Head of caudate nucleus (tissue), 42 donors: ENCODE data around the gene CHD6.

Experiments
- DNase-seq, 42 donors: peaks; one replicate each; pipeline versions ENCODE4 v3.0.0 to v3.0.0-alpha.2; 2020 to 2021; ENCODE audit warnings: mixed read lengths in 7 of 42
- intact Hi-C: fragments of 100-400 bp; cut with DNase I; formaldehyde crosslinking; loops from one replicate; pipeline ENCODE4 v1.15.0; 2022

The CHD6 gene

DNA sequence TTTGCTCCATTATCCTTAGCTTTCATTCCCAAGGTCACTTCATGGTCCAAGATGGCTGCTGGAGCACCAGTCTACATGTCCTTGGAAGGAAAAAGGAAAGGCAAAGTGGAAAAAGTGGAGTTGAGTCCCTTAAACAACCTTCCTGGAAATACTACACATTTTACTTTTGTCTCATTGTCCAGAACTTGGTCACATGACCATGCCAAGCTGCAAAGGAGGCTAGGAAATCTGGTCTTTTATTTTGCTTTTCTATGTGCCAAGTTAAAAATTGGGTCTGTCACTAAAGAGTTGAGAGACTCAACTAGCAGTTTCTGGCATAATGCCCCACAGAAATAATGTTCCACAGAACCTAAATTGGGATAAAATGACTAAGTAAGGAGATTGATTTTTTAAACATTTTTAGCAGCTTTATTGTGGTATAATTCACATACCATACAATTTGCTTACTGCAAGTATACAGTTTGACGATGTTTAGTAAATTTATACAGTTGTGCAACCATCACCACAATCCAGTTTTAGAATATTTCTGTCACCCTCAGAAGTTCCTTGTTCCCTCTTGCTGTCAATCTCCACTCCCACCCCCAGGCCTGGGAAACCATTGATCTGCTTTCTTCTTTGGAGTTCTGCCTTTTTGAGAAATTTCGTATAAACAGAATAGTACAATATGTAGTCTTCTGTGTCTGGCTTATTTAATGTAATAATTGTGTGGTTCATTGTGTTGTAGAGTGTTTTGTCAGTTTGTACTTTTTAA is 5.6 kb upstream of the CHD6 start:
- DNase-seq = peak in 5 of 42 donors; percentile 5 to 44 (median 31)
- intact Hi-C loops = loop anchor here (10.0 kb wide), 1 partner anchor 589 kb away; no protein-coding TSS in a partner anchor

- intact Hi-C loops = loop anchor here (10.0 kb wide), 1 partner anchor 588 kb away; no protein-coding TSS in a partner anchor
- DNase-seq = no peak
Measured at GRCh38 chr20:41622584-41622983, 4.4 kb upstream of the CHD6 start.

- no peak for DNase-seq
- intact Hi-C loops = loop anchor here (10.0 kb wide), 1 partner anchor 587 kb away; no protein-coding TSS in a partner anchor
Measured at GRCh38 chr20:41621971-41622370, 3.8 kb upstream of the CHD6 start.

- DNase-seq = peak in 7 of 42 donors; percentile 5 to 43 (median 16)
- intact Hi-C loops = loop anchor here (10.0 kb wide), 1 partner anchor 587 kb away; no protein-coding TSS in a partner anchor
Measured at GRCh38 chr20:41621421-41621820, 3.2 kb upstream of the CHD6 start.

- intact Hi-C loops = loop anchor here (10.0 kb wide), 1 partner anchor 585 kb away; no protein-coding TSS in a partner anchor
- peak in 19 of 42 donors; percentile 3 to 46 (median 18) for DNase-seq
Measured at GRCh38 chr20:41619360-41620100, 1.4 kb upstream of the CHD6 start.

DNA sequence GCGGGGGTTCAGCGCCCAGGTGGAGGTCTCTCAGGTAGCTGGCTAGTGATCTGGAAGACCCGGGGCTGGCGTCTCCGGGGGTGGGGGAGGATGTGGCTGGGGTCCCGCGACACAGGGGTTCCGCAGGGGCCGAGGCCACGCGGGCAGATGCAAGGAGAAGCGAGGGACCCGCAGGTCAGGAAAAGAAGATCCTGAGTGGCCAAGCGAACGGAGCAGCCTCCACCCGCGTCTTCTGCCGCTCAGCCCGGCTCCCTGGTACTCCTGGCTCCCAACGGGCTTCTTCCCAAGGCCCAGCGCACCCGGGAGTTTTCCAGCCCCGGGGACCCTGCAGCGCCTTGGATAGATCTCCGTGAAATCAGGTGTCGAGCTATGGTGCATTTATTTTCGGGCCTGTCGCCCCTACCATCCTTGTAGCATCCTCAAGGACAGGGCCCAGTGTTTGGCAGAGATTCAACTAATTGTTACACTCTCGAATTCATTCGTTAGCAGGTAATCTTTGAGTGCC is 682 bp upstream of the CHD6 start:
- DNase-seq = peak in 35 of 42 donors; percentile 5 to 70 (median 44)
- intact Hi-C loops = no loop called here

- peak in 40 of 42 donors; percentile 3 to 69 (median 40) for DNase-seq
- intact Hi-C loops = no loop called here
Measured at GRCh38 chr20:41617059-41617901, 897 bp downstream of the CHD6 start.

DNA sequence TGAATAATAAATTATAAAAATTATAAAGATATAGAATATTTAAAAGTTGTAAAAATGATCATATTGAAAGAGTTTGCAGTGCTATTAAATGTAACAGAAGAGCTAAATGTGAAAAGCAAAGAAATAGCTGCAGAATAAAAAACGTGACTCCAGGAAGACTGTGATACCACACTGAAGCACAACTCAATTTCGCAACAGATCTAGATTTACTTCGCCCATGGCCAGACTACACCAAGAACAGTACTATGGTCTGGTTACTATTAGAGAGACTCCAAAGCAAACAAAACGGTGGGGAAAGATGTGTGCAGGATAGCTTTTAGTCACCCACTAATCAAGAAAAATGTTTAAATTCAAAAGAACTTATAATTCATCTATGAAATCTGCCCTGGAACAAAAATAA is 1.9 kb downstream of the CHD6 start:
- intact Hi-C loops = no loop called here
- DNase-seq = no peak

DNA sequence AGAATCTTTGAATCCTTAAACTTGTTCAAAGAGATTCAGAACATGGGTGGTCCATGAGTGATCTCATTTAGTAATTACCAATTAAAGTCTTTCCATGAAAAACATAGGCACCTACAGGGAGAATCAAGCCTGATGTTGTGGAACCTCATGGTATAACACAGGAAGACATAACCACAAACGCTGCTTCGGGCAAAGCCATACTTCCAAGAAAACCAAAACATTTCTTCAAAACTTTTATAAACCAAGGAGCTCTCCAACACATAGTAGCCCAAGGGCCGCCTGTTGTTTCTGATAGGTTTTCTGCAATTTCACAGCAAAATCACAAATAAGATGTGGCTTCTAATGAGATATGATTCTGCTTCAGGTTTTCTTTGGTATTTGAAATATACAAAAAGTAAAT is 2.5 kb downstream of the CHD6 start:
- no peak for DNase-seq
- intact Hi-C loops = loop anchor here (2.0 kb wide), 1 partner anchor 77 kb away; no protein-coding TSS in a partner anchor

- intact Hi-C loops = loop anchor here (2.0 kb wide), 1 partner anchor 78 kb away; no protein-coding TSS in a partner anchor
- no peak for DNase-seq
Measured at GRCh38 chr20:41615110-41615509, 3.1 kb downstream of the CHD6 start.

GRCh38 chr20:41613321-41613720 is 4.9 kb downstream of the CHD6 start:
- intact Hi-C loops = no loop called here
- DNase-seq = no peak

DNA sequence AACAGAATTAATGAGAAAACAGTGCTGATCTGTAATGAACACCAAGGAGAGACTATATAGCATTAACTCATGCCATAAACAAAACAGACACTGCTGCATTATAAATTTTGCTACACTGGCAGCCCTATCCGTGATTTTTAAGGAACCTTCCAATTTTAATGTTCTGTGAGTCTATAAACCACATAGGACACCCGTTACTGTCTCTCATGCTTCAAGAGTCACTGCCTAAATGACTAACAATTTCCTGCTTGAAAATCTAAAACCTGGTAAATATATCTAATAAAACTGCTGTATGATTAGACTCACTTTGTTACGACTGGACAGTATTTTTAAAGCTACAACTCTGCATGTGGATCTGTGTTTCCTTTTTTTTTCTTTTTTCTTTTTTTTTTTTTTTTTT is 8.7 kb downstream of the CHD6 start:
- intact Hi-C loops = no loop called here
- no peak for DNase-seq

- intact Hi-C loops = no loop called here
- DNase-seq = no peak
Measured at GRCh38 chr20:41608606-41609005, 9.6 kb downstream of the CHD6 start.

GRCh38 chr20:41607791-41608190 is 10.4 kb downstream of the CHD6 start:
- intact Hi-C loops = no loop called here
- no peak for DNase-seq

DNA sequence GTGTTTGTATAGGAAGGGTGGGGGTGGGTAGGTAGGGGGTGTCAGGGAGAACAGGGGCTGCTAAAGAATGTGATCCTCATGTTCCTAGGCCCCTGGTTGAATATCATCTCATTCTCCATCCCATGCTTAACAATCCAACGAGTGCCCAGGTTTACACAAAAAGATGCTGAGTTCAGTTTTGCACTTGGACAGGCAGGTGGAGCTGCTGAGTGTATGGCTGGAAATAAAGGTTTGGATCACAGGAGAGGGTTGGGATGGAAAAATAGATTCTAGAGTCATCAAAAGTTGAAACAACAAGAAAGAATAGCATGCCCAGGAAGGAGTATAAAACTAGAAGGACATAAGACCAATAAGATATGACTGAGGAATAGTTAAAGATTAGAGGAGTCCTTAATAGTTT is 14.2 kb downstream of the CHD6 start:
- no peak for DNase-seq
- intact Hi-C loops = no loop called here

GRCh38 chr20:41601742-41602141 is 16.4 kb downstream of the CHD6 start:
- DNase-seq = no peak
- intact Hi-C loops = no loop called here

GRCh38 chr20:41600926-41601631 is 17.1 kb downstream of the CHD6 start:
- DNase-seq = no peak
- intact Hi-C loops = no loop called here

DNA sequence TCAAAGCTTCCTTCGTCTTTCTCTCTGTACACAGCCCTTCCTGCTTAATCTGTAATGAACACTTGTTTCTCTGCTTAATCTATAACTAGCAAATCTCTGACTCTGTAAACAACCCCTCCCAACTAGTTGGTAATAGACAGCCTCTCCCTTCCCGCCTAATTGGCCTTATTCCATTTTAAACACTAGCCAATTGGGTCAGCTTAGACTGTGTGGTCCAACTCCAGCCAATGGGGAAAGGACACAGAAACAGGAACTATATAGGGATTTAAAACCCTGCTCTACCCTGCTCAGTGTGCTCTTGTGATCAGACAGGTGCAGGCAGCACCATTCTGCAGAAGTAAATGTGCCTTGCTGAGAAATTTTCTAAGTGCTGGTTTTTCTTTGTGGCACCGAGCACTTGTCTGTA is 18.5 kb downstream of the CHD6 start:
- intact Hi-C loops = no loop called here
- no peak for DNase-seq
